Neutrophil (primary cell): ENCODE measurements around the gene OLFM1.

Experiments
- H3K27ac ChIP-seq: fragments of 200-600 bp; sonication (generic); 2 replicates; pipeline ENCODE4 v1.5.1; 2016; ENCODE audit warnings: mild to moderate bottlenecking, moderate library complexity
- H3K27me3 ChIP-seq: fragments of 200-600 bp; sonication (generic); 2 replicates; pipeline ENCODE4 v1.6.0; 2016; ENCODE audit warnings: mild to moderate bottlenecking
- H3K36me3 ChIP-seq: fragments of 200-600 bp; sonication (generic); 2 replicates; pipeline ENCODE4 v1.5.1; 2017
- H3K4me1 ChIP-seq, 2 experiments: fragments of 200-600 bp in 1 of 2; sonication (generic) in 1 of 2; 1 replicate in 1 of 2; 2 replicates in 1 of 2; pipeline versions ENCODE4 v1.5.1 to v1.6.1; 2013 to 2016; ENCODE audit warnings: low read depth in 1 of 2, low read length in 1 of 2, mild to moderate bottlenecking in 1 of 2, moderate library complexity in 1 of 2; ENCODE audit not compliant: control insufficient read depth in 1 of 2, insufficient read depth in 1 of 2
- H3K4me3 ChIP-seq, 2 experiments: fragments of 200-600 bp in 1 of 2; sonication (generic) in 1 of 2; 1 replicate in 1 of 2; 2 replicates in 1 of 2; pipeline ENCODE4 v1.5.1; 2013 to 2016; ENCODE audit warnings: low read depth in 1 of 2, low read length in 1 of 2, mild to moderate bottlenecking in 1 of 2, moderate library complexity in 1 of 2
- H3K9me3 ChIP-seq: fragments of 200-600 bp; sonication (generic); 2 replicates; pipeline ENCODE4 v1.5.1; 2016
- TF ChIP-seq, protein P1 (sequence below): fragments of 200-600 bp; sonication (generic); IDR thresholded peaks from 2 replicates; pipeline ENCODE4 v1.5.1; 2016; ENCODE audit warnings: antibody characterized with exemption

The OLFM1 gene

DNA sequence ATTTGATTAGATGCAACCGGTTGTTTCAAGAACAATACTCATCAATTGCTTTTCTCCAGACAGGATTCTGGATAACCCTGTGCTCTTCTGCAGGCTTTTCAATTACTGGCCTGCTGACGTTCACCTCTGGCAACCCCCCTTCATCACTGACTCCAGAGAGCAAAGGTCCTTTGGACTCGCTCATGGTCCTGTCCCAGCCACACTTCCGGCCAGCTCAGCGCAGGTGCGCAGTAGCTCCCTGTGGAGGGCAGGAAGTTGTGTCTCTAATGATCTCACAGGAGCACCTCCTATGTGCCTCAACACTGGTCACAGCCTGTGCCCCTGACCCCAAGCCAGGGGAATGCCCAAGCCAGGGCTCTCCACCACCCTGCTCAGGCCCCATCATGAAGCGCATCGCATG lies 44.0 kb downstream of the OLFM1 start:
- Histone ChIP-seq H3K36me3 (no peaks in the 10 kb centered on the region), H3K4me1 (no peaks in the 10 kb centered on the region), H3K9me3 (no peaks in the 10 kb centered on the region), H3K27ac (no peak overlapping the region), H3K27me3 (peaks cover 18% of the 10 kb centered on the region), H3K4me3 (no peak overlapping the region)
- TF ChIP-seq, protein P1, sequence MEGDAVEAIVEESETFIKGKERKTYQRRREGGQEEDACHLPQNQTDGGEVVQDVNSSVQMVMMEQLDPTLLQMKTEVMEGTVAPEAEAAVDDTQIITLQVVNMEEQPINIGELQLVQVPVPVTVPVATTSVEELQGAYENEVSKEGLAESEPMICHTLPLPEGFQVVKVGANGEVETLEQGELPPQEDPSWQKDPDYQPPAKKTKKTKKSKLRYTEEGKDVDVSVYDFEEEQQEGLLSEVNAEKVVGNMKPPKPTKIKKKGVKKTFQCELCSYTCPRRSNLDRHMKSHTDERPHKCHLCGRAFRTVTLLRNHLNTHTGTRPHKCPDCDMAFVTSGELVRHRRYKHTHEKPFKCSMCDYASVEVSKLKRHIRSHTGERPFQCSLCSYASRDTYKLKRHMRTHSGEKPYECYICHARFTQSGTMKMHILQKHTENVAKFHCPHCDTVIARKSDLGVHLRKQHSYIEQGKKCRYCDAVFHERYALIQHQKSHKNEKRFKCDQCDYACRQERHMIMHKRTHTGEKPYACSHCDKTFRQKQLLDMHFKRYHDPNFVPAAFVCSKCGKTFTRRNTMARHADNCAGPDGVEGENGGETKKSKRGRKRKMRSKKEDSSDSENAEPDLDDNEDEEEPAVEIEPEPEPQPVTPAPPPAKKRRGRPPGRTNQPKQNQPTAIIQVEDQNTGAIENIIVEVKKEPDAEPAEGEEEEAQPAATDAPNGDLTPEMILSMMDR, result no peak

DNA sequence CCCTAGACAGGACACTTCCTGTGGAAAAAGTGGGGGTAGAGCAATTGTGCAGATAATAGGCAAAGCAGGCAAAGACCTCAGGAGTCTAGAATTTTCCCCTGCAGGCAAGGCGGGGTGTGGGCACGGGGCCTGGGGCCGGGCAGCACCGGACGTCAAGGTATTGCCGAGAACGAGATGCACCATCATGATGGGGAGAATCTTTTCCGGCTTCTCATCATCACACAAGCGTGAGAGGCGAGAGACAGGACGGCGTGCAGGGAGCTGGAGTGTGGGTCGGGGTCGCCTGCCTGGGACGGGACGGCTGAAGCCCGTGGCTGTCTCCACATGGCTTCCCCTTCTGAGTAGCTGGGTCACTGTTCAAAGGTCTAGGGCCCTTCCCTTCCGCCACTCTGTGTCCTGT lies 44.5 kb downstream of the OLFM1 start:
- Histone ChIP-seq H3K27me3 (peaks cover 23% of the 10 kb centered on the region), H3K4me3 (no peak overlapping the region), H3K27ac (no peak overlapping the region), H3K4me1 (no peaks in the 10 kb centered on the region), H3K36me3 (no peaks in the 10 kb centered on the region), H3K9me3 (no peaks in the 10 kb centered on the region)
- TF ChIP-seq, protein P1, result no peak

DNA sequence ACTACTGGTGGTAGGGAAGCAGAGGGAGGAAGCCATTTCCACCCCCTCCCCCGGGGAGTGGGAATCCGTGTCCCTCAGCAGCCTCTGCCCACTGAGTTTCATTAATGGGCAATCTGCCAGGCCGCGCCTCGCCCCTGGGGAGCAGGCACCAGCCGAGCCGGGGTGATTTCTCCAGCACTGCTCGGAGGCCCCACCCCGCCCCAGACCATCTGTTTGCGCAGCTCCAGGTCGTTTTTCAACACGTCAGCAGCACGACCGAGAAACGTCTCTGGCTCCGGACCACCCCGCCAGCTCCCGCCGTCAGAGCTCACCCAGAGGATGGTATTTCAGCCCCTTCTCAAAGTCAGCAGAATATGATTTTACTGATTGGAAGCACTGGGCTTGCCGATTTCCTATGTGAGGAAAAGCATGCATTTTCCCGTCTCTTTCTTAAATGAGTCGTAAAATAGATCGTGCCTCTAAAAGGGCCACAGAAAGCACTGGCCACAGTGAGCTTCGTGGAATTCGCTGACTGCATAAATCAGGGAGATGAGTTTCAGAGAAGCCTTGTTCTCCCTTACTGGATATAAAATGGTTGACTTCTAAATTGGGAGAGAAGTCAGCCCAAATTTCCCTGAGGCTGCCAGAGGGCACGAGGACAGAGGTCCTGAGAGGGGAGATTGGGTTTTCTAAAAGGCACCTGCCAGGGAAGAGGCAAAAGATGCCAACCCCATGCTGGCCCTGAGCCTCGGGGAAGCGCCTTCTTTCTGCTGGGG lies 47.0 kb downstream of the OLFM1 start:
- no peaks in the 10 kb centered on the region for H3K9me3 ChIP-seq

DNA sequence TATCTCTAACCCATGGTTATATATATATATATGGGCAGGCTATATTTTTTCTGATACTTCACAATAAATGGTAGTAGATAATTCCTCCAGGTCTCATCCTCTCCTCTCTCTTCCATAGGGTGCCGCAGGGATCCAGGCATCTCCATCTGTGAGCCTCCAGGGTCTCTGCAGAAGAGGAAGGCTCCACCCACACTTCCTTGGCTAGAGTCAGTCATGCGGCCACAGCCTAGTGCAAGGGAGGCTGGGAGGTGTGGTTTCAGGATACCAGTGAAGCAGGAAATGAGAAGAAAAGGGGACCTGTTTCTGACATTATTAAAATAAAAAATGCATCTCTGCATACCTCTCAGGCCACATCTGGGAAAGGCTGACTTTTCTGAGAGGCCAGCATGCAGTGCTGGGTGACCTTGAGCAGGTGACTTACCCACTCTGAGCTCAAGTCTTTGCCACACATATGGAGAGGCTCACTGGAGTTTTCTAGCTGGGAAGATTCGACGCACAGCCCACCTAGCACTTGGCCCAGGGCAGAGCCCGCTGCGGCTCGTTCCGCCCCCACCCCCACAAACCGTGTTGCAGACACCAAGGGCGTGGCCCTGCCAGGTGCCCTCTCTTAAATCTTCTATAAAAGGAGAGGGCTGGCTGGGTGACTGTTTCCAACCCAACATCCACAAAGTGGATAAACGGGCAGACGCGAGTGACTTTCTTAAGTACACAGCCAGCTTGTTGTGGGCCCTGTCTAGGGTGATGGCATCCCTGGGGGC lies 47.9 kb downstream of the OLFM1 start:
- Histone ChIP-seq H3K27ac (no peak overlapping the region), H3K27me3 (peaks cover 34% of the 10 kb centered on the region), H3K9me3 (no peaks in the 10 kb centered on the region), H3K36me3 (no peaks in the 10 kb centered on the region), H3K4me1 (no peaks in the 10 kb centered on the region), H3K4me3 (no peak overlapping the region)
- TF ChIP-seq, protein P1, result no peak

More for the DNA sequence above, 47.0 kb downstream of the OLFM1 start:
- Histone ChIP-seq H3K36me3 (no peaks in the 10 kb centered on the region), H3K27me3 (peaks cover 34% of the 10 kb centered on the region), H3K4me3 (no peak overlapping the region), H3K4me1 (no peaks in the 10 kb centered on the region), H3K27ac (no peak overlapping the region)
- TF ChIP-seq, protein P1, result no peak

DNA sequence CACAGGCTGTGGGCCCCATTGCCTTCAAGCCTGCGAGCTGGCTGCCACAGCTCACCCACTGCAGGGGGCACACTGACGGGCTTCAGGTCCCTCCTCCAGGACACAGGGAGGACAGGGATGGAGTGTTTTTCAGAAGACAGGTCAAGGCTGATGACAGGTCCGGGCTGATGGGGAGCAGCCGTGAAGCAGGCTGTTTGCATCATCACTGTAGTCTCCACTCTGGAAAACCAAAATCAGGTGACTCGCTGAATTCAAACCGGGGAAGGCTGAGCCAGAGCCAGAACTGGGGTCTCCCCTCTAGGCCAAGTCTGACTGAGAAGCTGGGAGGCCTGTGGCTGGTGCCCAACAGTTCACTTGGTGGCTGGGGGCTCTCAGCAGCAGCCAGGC lies 48.5 kb downstream of the OLFM1 start:
- H3K9me3 ChIP-seq, result no peaks in the 10 kb centered on the region
- TF ChIP-seq, protein P1, result no peak
- no peak overlapping the region for H3K4me3 ChIP-seq
- H3K27me3 ChIP-seq, result peaks cover 34% of the 10 kb centered on the region
- H3K4me1 ChIP-seq, result no peaks in the 10 kb centered on the region
- H3K36me3 ChIP-seq, result no peaks in the 10 kb centered on the region
- no peak overlapping the region for H3K27ac ChIP-seq
